ENCODE measurements around the gene SHISA2.

Gene SHISA2

DNA sequence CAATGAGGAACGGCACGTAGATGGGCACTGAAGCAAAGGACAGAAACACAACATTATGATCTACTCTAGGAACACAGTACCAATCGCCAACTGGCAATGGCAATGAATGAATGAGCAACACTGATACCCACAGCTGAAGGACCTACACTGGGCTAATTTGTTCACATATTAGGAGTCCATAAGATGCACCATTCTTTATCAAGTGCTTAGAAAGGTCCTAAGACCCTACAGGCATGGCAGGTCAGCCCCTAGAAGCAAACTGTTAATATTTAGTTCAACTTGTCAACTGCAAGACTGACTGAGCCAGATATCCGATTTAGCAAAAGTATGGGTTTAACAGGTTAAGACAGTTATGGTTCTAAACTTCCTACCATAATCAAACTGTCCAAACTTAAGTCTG is 4.8 kb downstream of the SHISA2 start:
- DNase-seq, result no peak

DNA sequence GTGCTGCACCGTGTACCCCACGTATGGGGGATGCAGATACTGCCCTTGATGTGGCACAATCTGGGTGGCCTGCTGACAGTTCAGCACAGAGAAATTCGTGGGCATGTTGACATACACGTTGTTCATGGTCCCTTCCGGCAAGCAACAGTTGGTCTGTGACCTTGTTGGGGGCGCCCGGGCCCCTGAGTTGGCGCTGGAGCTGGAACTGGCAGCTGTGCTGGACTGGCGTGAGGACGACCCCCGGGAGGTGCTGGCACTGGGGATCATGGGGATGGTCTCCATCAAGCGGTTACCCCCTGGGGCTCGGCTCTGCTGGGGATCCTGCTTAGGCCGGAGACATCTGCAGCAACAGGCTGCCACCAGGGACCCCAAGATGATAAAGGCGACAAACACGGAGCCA is 5.2 kb downstream of the SHISA2 start:
- no peak for DNase-seq

DNA sequence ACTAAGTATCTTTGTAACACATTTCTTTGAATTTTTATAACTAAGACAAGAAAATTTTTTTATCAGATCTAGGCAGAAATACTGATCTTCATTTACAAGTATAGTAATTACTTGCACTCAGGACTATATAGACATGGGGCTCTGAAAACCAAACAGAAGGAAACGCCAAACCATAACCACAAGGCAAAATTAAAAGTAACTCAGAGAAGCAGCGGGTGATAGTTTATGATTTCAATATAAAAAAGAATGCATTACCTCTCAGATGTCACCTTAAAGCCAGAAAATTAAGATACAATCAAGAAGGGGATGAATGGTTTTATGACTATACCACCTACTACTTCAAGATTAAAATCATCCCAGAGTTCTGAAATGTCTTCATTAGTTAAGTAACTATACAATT is 6.7 kb downstream of the SHISA2 start:
- DNase-seq, result no peak

GRCh38 chr13:26042785-26043184 is 9.0 kb downstream of the SHISA2 start:
- no peak for DNase-seq

GRCh38 chr13:26041444-26041843 is 10.4 kb downstream of the SHISA2 start:
- no peak for DNase-seq

DNA sequence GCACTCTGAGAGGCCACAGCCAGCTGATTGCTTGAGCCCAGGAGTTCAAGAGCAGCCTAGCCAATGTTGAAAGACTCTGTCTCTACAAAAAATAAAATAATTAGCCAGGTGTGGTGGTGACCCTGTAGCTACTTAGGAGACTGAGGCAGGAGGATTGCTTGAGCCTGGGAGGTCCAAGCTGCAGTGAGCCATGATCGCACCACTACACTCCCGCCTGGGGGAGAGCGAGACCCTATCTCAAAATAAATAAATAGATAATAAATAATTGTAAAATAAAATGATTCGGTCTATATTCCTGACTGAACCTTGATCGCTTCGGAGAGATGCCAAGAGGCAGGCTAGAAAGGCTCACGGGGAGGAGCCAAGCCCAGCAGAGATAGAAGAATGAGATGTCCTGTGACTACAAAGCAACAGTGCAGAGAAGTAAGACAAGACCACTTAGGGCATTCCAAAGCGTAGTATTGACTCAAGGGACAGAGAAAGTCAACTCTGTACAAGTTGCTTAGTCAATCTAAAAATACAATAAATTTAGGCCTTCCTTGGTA is 12.8 kb downstream of the SHISA2 start:
- no peak for DNase-seq

DNA sequence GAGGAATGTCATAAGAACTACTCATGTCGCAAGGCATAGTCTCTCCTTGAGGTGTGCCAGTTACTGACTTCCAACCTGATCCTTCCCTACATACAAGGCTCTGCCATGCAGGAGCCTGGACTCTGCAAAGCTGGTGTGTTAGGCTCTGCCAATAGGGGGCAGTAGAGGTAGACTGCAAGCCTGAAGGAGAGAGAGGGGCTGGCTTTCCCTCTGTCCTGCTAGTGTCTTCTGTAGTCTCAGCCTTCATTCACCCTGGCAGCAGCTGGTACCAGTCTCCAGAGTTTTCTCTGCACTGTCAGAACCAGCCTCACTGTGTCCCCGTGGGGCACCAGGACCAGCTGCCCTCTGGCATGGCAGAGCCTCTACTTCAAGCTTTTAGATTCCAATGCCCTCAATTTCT is 14.5 kb downstream of the SHISA2 start:
- DNase-seq, result no peak

DNA sequence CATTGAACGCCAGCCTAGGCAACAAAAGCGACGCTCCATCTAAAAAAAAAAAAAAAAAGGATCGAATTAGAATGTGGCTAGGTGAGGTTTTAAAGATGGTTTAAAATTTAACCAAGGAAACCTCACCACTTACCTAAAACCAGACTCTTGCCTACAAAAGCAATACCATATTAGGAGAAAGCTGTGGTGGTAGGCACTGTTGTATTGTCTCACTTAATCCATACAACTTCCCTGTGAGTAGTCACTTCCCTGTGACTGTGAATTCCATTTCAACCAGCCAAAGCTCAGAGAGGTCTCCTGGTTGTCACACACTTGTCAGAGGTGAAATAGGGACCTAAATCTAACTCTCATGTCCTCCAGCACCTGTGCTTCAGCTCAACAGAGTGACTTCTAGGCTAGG is 15.4 kb downstream of the SHISA2 start:
- no peak for DNase-seq

DNA sequence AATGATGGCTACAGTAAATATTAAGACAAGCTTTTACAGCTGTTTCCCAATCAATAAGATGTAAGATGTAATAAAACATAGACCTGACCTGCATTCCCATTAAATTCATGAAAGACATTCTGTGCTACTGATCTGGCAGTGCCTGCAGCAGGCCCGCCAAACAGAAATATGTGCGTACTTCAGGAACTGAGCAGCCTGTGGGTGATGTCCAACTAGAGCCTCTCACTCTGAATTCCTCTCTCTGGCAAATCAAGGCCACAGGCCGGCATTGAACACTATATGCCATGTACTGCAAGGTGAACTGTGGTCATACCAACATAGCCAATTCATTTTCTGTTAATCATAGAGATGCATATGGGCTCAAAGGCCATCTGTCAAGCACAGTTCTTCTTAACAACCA is 17.8 kb downstream of the SHISA2 start:
- DNase-seq, result no peak

DNA sequence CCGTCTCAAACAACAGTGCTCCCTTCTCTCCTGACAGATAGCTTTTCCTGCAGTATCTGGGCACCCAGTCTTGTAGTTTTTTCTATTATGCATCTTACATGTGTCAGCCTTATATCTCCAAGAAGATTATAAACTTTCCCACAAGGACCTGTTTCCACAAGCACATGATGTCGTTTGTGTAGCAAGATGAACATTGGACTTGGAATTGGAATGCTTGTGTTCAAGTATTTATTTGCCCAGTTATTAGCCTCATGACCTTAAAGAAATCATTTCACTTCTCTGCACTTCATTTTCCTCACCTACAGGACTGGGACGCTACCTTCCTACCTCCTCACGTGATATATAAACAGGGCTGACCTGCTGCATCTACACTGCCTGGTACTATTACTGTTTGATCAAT is 21.5 kb downstream of the SHISA2 start:
- DNase-seq, result no peak

DNA sequence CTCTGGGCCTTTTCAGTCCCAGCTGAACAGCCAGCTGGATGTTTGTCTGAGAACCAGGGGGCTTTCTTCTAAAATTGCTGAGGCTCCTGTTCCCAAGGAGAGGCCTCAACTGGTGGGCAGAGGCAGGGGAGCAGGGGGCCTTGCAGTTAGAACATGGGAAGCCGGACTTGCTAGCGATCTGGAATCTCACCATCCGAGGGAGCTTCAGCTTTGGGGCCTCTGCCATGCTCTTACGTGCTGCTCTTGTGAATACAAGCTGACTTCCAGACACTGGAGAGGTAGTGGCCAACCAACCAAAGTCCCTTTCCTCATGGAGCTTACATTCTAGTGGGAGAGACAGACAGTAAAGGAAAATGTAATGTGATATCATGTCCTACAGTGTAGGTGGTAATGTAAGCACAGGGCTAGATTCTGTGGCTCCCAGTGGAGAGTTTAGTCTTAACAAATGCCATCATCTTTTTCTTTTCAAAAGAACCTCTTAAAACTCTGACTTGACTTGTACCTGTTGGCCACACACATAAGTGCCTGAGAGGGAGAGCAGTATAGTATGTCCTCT is 22.2 kb downstream of the SHISA2 start:
- DNase-seq, result no peak

- DNase-seq, result no peak
Observed at GRCh38 chr13:26026211-26026610, 25.6 kb downstream of the SHISA2 start.

DNA sequence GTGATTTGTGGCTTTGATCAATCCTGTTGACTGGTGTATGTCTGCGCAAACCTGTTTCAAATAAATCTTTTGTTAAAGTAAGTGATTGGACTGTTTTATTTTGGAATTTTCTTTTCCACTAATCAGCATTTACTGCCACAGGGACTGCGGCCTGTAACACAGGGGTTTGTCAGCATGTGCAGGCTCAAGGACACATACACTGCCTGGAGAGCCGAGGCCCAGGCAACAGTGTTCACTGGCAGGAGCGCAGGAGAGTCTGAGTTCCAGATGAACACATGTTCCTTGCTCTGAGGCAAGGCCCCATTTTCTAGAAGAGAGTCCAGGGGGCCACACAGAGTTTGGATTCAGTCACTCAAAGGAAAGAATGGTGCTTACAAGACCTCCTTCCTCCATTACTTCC is 26.0 kb downstream of the SHISA2 start:
- DNase-seq, result no peak

- DNase-seq, result no peak
Observed at GRCh38 chr13:26025196-26025595, 26.6 kb downstream of the SHISA2 start.

GRCh38 chr13:26024558-26024957 is 27.3 kb downstream of the SHISA2 start:
- no peak for DNase-seq

DNA sequence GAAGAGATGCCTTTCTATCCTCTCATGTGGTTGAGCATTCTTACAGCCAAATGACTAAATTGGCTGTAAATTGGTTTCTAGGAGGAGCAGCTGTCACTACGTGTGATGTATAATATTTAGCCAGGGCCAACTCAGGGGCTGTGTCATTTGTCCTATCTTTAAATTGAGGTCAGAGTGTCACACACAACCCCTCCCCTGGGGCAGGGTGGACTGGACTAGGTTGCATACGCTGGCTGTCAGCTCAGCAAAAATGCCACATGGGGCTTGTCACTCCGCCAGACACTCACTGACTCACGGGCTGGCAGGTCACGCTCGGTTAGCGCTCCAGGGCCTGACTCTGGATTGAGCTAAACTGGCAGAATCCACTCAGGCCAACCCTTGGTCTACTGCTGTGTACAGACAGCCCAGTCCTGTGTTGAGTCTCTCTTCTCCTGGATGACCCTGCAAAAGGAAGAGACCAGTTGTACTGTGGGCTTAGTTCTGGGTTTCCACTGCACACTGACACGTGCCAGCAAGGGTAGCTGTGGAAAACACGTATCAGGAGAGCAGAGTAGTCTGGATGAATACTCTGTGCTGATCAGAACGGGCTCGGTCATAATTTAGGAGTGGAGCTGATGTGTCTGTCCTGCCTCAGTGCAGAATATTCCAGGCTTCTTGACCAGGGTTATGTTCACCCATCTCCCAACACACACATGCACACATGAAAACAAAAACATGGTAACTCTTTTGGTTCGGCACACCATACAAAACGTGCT is 29.1 kb downstream of the SHISA2 start:
- no peak for DNase-seq

- no peak for DNase-seq
Observed at GRCh38 chr13:26021956-26022355, 29.9 kb downstream of the SHISA2 start.

DNA sequence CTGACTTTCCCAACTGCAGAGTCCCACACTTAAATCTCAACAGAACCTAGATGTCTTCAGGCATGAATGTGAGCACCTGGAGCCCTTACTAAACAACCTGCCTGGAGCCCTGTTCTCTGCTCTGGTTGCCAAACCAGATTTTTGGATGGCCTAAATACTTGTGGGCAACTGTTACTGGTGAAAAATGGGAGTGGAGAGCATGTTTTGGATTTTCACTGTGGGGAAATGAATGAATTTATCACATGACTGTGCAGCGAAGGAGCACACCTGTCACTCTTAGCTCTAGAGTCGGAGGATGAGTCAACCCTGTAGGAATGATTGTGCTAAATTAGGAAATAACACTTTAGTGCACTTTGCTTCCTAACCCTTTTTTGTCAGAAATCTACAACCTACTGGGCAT is 30.3 kb downstream of the SHISA2 start:
- DNase-seq, result no peak

- DNase-seq, result no peak
Observed at GRCh38 chr13:26020891-26021290, 30.9 kb downstream of the SHISA2 start.

DNA sequence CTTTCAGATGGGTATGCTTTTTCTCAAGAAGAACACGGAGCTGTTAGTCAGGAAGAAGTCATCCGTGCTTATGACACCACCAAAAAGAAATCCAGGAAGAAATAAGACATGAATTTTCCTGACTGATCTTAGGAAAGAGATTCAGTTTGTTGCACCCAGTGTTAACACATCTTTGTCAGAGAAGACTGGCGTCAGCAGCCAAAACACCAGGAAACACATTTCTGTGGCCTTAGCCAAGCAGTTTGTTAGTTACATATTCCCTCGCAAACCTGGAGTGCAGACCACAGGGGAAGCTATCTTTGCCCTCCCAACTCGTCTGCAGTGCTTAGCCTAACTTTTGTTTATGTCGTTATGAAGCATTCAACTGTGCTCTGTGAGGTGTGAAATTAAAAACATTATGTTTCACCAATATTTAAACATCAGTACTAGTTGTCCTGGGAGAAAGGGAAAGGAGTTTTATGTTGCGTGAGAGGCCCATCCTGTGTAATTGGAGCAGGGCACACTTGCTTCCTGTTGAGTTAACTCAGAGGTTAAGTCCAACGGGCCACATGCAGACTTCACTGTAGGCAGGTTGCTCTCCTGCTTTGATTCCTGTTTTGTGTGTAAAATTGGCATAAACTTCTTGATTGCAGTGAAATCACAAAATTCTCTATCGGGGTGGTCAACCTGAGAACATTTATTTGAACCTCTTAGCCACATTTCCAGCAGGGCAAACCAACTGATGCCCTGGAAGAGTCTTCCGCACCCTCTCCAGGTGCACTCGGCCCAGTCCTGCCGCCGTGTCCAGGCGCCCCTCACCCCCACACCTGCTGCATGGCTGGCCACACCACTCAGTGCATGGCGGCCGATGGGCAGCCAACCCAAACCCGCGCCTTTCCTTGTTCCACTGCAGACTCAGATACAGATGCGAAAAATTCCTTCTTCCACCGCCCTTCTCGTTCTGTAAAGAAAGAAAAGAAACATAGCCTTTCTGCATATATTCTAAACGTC is 31.6 kb downstream of the SHISA2 start:
- no peak for DNase-seq

DNA sequence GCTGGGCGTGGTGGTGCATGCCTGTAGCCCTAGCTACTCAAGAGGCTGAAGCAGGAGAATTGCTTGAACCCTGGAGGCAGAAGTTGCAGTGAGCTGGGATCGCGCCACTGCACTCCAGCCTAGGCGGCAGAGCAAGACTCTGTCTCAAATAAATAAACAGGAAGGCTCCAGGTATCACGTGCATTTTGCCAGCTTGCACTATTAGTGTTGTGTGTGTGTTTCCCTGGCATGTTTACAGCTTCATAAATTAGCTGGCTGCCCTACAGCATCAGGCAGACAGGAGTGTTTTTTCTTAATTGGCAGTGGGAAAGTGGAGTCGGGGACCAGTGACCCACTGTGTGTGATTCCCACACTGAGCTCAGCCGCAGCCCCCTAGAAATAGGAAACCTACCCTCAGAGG is 32.6 kb downstream of the SHISA2 start:
- no peak for DNase-seq

GRCh38 chr13:26017932-26018665 is 33.7 kb downstream of the SHISA2 start:
- no peak for DNase-seq
